ENCODE results near the gene CACNA1C. TPM values are rescaled to one million over a fixed set of nuclear protein-coding genes. Genes with fewer than 3 reads are reported as not detected.

Gene CACNA1C
- total and polyA plus RNA-seq, 2 of the 4 experiments (the other 2 are of a cell fraction), result 1.6 to 2.6 TPM

GRCh38 chr12:2453761-2454090 is 400.9 kb downstream of the CACNA1C start:
- H3K27me3 ChIP-seq (ENCODE audit: control insufficient read depth, insufficient read depth, low read length), result no peaks in the 10 kb centered on the region
- H4K91ac ChIP-seq (ENCODE audit: insufficient read depth, low read depth, low read length), result no peak overlapping the region
- H2AK9ac ChIP-seq (replicated peaks; ENCODE audit: low read depth, low read length, poor library complexity), result no peak overlapping the region
- in situ Hi-C loops (cut with MboI; ENCODE audit: low sequenced_read_pairs) (no loop called here), dilution Hi-C loops (cut with HindIII; ENCODE audit: low sequenced_read_pairs, unreplicated experiment) (no loop called here), intact Hi-C loops (cut with micrococcal nuclease) (no loop called here)
- no peak overlapping the region for H3K27ac ChIP-seq (ENCODE audit: insufficient read depth, low read length)
- CTCF ChIA-PET, result no interaction called here
- no peak overlapping the region for H3K4ac ChIP-seq (ENCODE audit: low read depth, low read length)
- H2BK5ac ChIP-seq (ENCODE audit: low read depth, low read length, poor library complexity, severe bottlenecking), result no peak overlapping the region
- H3K18ac ChIP-seq (ENCODE audit: low read depth, low read length), result no peak overlapping the region
- H3K4me1 ChIP-seq (ENCODE audit: control insufficient read depth, insufficient read depth, low read length), result peaks cover 4% of the 10 kb centered on the region
- no peak overlapping the region for H3K4me2 ChIP-seq (ENCODE audit: low read depth, low read length)
- H3K79me1 ChIP-seq (ENCODE audit: low read depth in 1 of 2, low read length in 2 of 2), result no peaks in the 10 kb centered on the region
- H3K9me1 ChIP-seq (ENCODE audit: insufficient read depth, low read length), result peaks cover 4% of the 10 kb centered on the region
- H3K14ac ChIP-seq (replicated peaks; ENCODE audit: low read depth, low read length), result no peak overlapping the region
- H4K20me1 ChIP-seq (ENCODE audit: insufficient read depth, low read length), result no peaks in the 10 kb centered on the region
- no peak overlapping the region for H3K9ac ChIP-seq (ENCODE audit: low read depth, low read length)
- H3K36me3 ChIP-seq (ENCODE audit: control insufficient read depth, insufficient read depth, low read length), result peaks cover 4% of the 10 kb centered on the region
- TF ChIP-seq, protein P1, sequence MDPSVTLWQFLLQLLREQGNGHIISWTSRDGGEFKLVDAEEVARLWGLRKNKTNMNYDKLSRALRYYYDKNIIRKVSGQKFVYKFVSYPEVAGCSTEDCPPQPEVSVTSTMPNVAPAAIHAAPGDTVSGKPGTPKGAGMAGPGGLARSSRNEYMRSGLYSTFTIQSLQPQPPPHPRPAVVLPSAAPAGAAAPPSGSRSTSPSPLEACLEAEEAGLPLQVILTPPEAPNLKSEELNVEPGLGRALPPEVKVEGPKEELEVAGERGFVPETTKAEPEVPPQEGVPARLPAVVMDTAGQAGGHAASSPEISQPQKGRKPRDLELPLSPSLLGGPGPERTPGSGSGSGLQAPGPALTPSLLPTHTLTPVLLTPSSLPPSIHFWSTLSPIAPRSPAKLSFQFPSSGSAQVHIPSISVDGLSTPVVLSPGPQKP (IDR thresholded peaks at IDR 0.05; ENCODE audit: borderline replicate concordance, low read depth, low read length), result no peak
- no peak for TF ChIP-seq RCOR1 (IDR thresholded peaks at IDR 0.05; ENCODE audit: insufficient replicate concordance, low read length)
- TF ChIP-seq SMC3 (IDR thresholded peaks at IDR 0.05; ENCODE audit: low read depth, low read length), result no peak
- TF ChIP-seq, protein P2, sequence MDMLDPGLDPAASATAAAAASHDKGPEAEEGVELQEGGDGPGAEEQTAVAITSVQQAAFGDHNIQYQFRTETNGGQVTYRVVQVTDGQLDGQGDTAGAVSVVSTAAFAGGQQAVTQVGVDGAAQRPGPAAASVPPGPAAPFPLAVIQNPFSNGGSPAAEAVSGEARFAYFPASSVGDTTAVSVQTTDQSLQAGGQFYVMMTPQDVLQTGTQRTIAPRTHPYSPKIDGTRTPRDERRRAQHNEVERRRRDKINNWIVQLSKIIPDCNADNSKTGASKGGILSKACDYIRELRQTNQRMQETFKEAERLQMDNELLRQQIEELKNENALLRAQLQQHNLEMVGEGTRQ (IDR thresholded peaks at IDR 0.05; ENCODE audit: low read depth, low read length), result no peak
- TF ChIP-seq, protein P3, sequence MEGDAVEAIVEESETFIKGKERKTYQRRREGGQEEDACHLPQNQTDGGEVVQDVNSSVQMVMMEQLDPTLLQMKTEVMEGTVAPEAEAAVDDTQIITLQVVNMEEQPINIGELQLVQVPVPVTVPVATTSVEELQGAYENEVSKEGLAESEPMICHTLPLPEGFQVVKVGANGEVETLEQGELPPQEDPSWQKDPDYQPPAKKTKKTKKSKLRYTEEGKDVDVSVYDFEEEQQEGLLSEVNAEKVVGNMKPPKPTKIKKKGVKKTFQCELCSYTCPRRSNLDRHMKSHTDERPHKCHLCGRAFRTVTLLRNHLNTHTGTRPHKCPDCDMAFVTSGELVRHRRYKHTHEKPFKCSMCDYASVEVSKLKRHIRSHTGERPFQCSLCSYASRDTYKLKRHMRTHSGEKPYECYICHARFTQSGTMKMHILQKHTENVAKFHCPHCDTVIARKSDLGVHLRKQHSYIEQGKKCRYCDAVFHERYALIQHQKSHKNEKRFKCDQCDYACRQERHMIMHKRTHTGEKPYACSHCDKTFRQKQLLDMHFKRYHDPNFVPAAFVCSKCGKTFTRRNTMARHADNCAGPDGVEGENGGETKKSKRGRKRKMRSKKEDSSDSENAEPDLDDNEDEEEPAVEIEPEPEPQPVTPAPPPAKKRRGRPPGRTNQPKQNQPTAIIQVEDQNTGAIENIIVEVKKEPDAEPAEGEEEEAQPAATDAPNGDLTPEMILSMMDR (conservative IDR thresholded peaks at IDR 0.05; ENCODE audit: low read depth, low read length), result no peak
- TF ChIP-seq POLR2A (IDR thresholded peaks at IDR 0.05; ENCODE audit: low read depth, low read length), result no peak
- no peak for TF ChIP-seq BHLHE40 (IDR thresholded peaks at IDR 0.05; ENCODE audit: low read depth, low read length)
- no peak for TF ChIP-seq MXI1 (IDR thresholded peaks at IDR 0.05; ENCODE audit: borderline replicate concordance, low read depth, low read length)
- no peak for TF ChIP-seq MAFK (IDR thresholded peaks at IDR 0.05; ENCODE audit: low read depth, low read length)
- no peak for TF ChIP-seq RAD21 (IDR thresholded peaks at IDR 0.05; ENCODE audit: low read length)
- no peak for TF ChIP-seq CHD1 (IDR thresholded peaks at IDR 0.05; ENCODE audit: low read depth, low read length)
- TF ChIP-seq CEBPB (IDR thresholded peaks at IDR 0.05; ENCODE audit: low read depth, low read length), result no peak
- TF ChIP-seq FOS (IDR thresholded peaks at IDR 0.05; ENCODE audit: low read depth, low read length), result no peak
- no peak for TF ChIP-seq MAZ (IDR thresholded peaks at IDR 0.05; ENCODE audit: borderline replicate concordance, low read depth, low read length)
- H4K8ac ChIP-seq (ENCODE audit: low read depth in 2 of 2, low read length in 2 of 2), result no peak overlapping the region
- no peak overlapping the region for H2BK20ac ChIP-seq (ENCODE audit: low read depth, low read length)
- H3K23ac ChIP-seq (ENCODE audit: low read depth, low read length), result no peak overlapping the region
- no peak overlapping the region for H2BK15ac ChIP-seq (ENCODE audit: low read depth, low read length)
- no peak overlapping the region for H3K56ac ChIP-seq (ENCODE audit: extremely low read depth, insufficient read depth, low read length)
- H4K5ac ChIP-seq (ENCODE audit: low read depth, low read length), result no peak overlapping the region
- DNase-seq (no peak), ATAC-seq (ENCODE audit: low read depth) (no peak)
- no peaks in the 10 kb centered on the region for H3K9me3 ChIP-seq (ENCODE audit: control insufficient read depth, insufficient read depth, low read length)
- no peak overlapping the region for H2AFZ ChIP-seq (replicated peaks; ENCODE audit: low read length, poor library complexity)
- no TSS peak for BruUV-seq (replicated peaks)
- H2BK120ac ChIP-seq (ENCODE audit: low read depth, low read length), result no peak overlapping the region
- POLR2A ChIA-PET (ENCODE audit: unreplicated experiment), result no interaction called here
- H3K4me3 ChIP-seq (ENCODE audit: insufficient read depth, low read depth, low read length), result no peak overlapping the region
- no peak overlapping the region for H2AK5ac ChIP-seq (ENCODE audit: low read depth, low read length)

Measured in IMR-90 (cell line).